GM13976 (cell line): ENCODE data around the gene PCYT1B.
"Not testable (repeated sequence)": the region's sequence is repeated elsewhere in the genome, so short reads cannot be mapped to it uniquely, and the experiment has no call there.

Experiments used
- DNase-seq: peaks from one replicate; pipeline ENCODE4 v3.0.0; 2012; ENCODE audit warnings: low spot score
- CTCF ChIP-seq: IDR thresholded peaks from 2 replicates; pipeline ENCODE4 v1.5.1; 2012; ENCODE audit warnings: borderline replicate concordance, mild to moderate bottlenecking; ENCODE audit not compliant: insufficient read depth; ENCODE audit errors: extremely low read depth, missing control alignments, control extremely low read depth
- in situ Hi-C: fragments of 300-500 bp; cut with MboI; formaldehyde crosslinking; loops from one replicate; pipeline ENCODE4 v1.12.0; 2022; ENCODE audit warnings: low sequenced_read_pairs, mixed read lengths, inconsistent platforms; ENCODE audit not compliant: unreplicated experiment

The PCYT1B gene

GRCh38 chrX:24661292-24661691, 14.1 kb upstream of the PCYT1B start:
- TF ChIP-seq CTCF: no peak
- in situ Hi-C loops: no loop called here
- no peak for DNase-seq

GRCh38 chrX:24659646-24660045, 12.5 kb upstream of the PCYT1B start:
- no peak for TF ChIP-seq CTCF
- DNase-seq: no peak
- in situ Hi-C loops: no loop called here

GRCh38 chrX:24659106-24659505, 12.0 kb upstream of the PCYT1B start:
- TF ChIP-seq CTCF: no peak
- no peak for DNase-seq
- in situ Hi-C loops: no loop called here

- in situ Hi-C loops: no loop called here
- DNase-seq: no peak
- TF ChIP-seq CTCF: no peak
Observed at GRCh38 chrX:24658421-24658820, 11.3 kb upstream of the PCYT1B start.

GRCh38 chrX:24657671-24658386, 10.7 kb upstream of the PCYT1B start:
- in situ Hi-C loops: no loop called here
- no peak for DNase-seq
- no peak for TF ChIP-seq CTCF

- in situ Hi-C loops, DNase-seq: not testable (repeated sequence)
Observed at GRCh38 chrX:24655679-24656078, 8.5 kb upstream of the PCYT1B start.

GRCh38 chrX:24651783-24652182, 4.6 kb upstream of the PCYT1B start:
- in situ Hi-C loops: no loop called here
- no peak for TF ChIP-seq CTCF
- DNase-seq: no peak
